H1 (cell line): Measurements from ENCODE around the gene DCHS1. TPM values are rescaled to one million over a fixed set of nuclear protein-coding genes. Genes with fewer than 3 reads are reported as not detected.
A peak's percentile ranks its signal among the peaks of the same experiment; 100 is the strongest.

ENCODE experiments used
- CTCF ChIA-PET: fragments of 300-600 bp; sonication (Branson Sonifier 250); formaldehyde crosslinking; loops from one replicate; lab custom pipeline; 2021; ENCODE audit not compliant: partially characterized antibody; lab: Charles Lee
- POLR2A ChIA-PET: fragments of 300-600 bp; sonication (Branson Sonifier 250); formaldehyde crosslinking; loops from one replicate; lab custom pipeline; 2021; ENCODE audit warnings: inconsistent platforms; ENCODE audit not compliant: partially characterized antibody; lab: Charles Lee
- DNase-seq, 2 experiments: peaks; one replicate each; pipeline versions ENCODE4 v3.0.0 to v3.0.0-alpha.2; 2010 to 2022; ENCODE audit warnings: low spot score in 2 of 2, low read depth in 1 of 2, mixed read lengths in 1 of 2
- FAIRE-seq: peaks from 2 replicates; lab custom pipeline; 2011; peaks lifted over from hg19 to GRCh38; lab: Jason Lieb, UNC
- H2AFZ ChIP-seq: 2 replicates; pipeline ENCODE4 v1.8.1; 2012; ENCODE audit warnings: low read length, inconsistent platforms
- H2AK5ac ChIP-seq: 2 replicates; pipeline ENCODE4 v1.6.1; 2013; ENCODE audit warnings: low read depth, low read length
- H2BK120ac ChIP-seq: replicated peaks from 2 replicates; pipeline ENCODE3; 2013; ENCODE audit warnings: low read depth, low read length, inconsistent platforms
- H2BK12ac ChIP-seq: 2 replicates; pipeline ENCODE4 v1.6.1; 2013; ENCODE audit warnings: low read depth, low read length
- H2BK15ac ChIP-seq: 2 replicates; pipeline ENCODE4 v1.6.1; 2013; ENCODE audit warnings: low read length
- H2BK20ac ChIP-seq: 2 replicates; pipeline ENCODE4 v1.6.1; 2013; ENCODE audit warnings: low read length
- H2BK5ac ChIP-seq: 2 replicates; pipeline ENCODE4 v1.6.1; 2013; ENCODE audit warnings: low read depth, low read length
- H3K14ac ChIP-seq: 2 replicates; pipeline ENCODE4 v1.6.1; 2013; ENCODE audit warnings: inconsistent platforms; ENCODE audit not compliant: insufficient read length
- H3K18ac ChIP-seq: 2 replicates; pipeline ENCODE4 v1.6.1; 2013; ENCODE audit warnings: low read length; ENCODE audit errors: extremely low read depth
- H3K23ac ChIP-seq: 2 replicates; pipeline ENCODE4 v1.6.1; 2013; ENCODE audit warnings: inconsistent platforms; ENCODE audit not compliant: insufficient read length
- H3K23me2 ChIP-seq: 2 replicates; pipeline ENCODE4 v1.6.1; 2013; ENCODE audit warnings: low read depth, low read length
- H3K27ac ChIP-seq: 2 replicates; pipeline ENCODE4 v1.6.1; 2011; ENCODE audit warnings: low read depth, low read length, inconsistent platforms
- H3K27me3 ChIP-seq, 4 experiments: replicated peaks in 1 of 4; 1 replicate in 1 of 4; 2 replicates in 3 of 4; pipeline versions ENCODE4 v1.6.1 to v1.8.1; 2011 to 2013; ENCODE audit warnings: low read length in 3 of 4, mild to moderate bottlenecking in 3 of 4, inconsistent platforms in 2 of 4, mixed read lengths in 2 of 4, moderate library complexity in 1 of 4; ENCODE audit not compliant: control insufficient read depth in 3 of 4, insufficient read depth in 3 of 4; ENCODE audit errors: extremely low read depth in 1 of 4
- H3K36me3 ChIP-seq, 4 experiments: 2 replicates each; pipeline versions ENCODE4 v1.6.1 to v1.8.1; 2011 to 2013; ENCODE audit warnings: mild to moderate bottlenecking in 4 of 4, low read length in 3 of 4, moderate library complexity in 2 of 4, control low read depth in 1 of 4, inconsistent platforms in 1 of 4; ENCODE audit not compliant: insufficient read depth in 4 of 4, control insufficient read depth in 2 of 4
- H3K4ac ChIP-seq: replicated peaks from 2 replicates; pipeline ENCODE3; 2013; ENCODE audit warnings: low read length, low read depth, mixed read lengths, inconsistent platforms; ENCODE audit not compliant: insufficient read length
- H3K4me1 ChIP-seq, 4 experiments: replicated peaks in 1 of 4; 1 replicate in 1 of 4; 2 replicates in 3 of 4; pipeline versions ENCODE4 v1.6.1 to v1.8.1; 2011 to 2013; ENCODE audit warnings: low read length in 3 of 4, inconsistent platforms in 2 of 4, mixed read lengths in 1 of 4; ENCODE audit not compliant: insufficient read depth in 4 of 4, control insufficient read depth in 3 of 4
- H3K4me2 ChIP-seq, 2 experiments: 2 replicates each; pipeline versions ENCODE4 v1.6.1 to v1.8.1; 2011 to 2013; ENCODE audit warnings: low read depth in 2 of 2, low read length in 2 of 2, control low read depth in 1 of 2, inconsistent platforms in 1 of 2, mild to moderate bottlenecking in 1 of 2; ENCODE audit not compliant: insufficient read depth in 1 of 2
- H3K4me3 ChIP-seq, 4 experiments: fragments of 200-600, 300-600 bp in 1 of 4; sonication (generic), shearing (Covaris generic), sonication (Bioruptor Twin) in 1 of 4; 2 replicates each; pipeline versions ENCODE4 v1.5.1 to v1.8.1; 2011 to 2016; ENCODE audit warnings: low read length in 4 of 4, low read depth in 3 of 4, control low read depth in 2 of 4, inconsistent platforms in 2 of 4, mild to moderate bottlenecking in 2 of 4, mixed read lengths in 1 of 4, moderate library complexity in 1 of 4; ENCODE audit not compliant: insufficient read depth in 2 of 4; ENCODE audit errors: extremely low read depth in 1 of 4
- H3K56ac ChIP-seq: replicated peaks from 2 replicates; pipeline ENCODE3; 2013; ENCODE audit warnings: low read depth, mild to moderate bottlenecking, mixed read lengths, low read length, inconsistent platforms; ENCODE audit not compliant: insufficient read length
- H3K79me1 ChIP-seq: 2 replicates; pipeline ENCODE4 v1.6.1; 2013; ENCODE audit warnings: low read depth, low read length, control low read depth
- H3K79me2 ChIP-seq, 2 experiments: 2 replicates each; pipeline versions ENCODE4 v1.6.1 to v1.8.1; 2012 to 2013; ENCODE audit warnings: low read length in 2 of 2, mild to moderate bottlenecking in 2 of 2, inconsistent platforms in 1 of 2; ENCODE audit not compliant: insufficient read depth in 2 of 2, control insufficient read depth in 1 of 2
- H3K9ac ChIP-seq, 4 experiments: replicated peaks in 1 of 4; 1 replicate in 1 of 4; 2 replicates in 3 of 4; pipeline versions ENCODE4 v1.6.1 to v1.8.1; 2011 to 2013; ENCODE audit warnings: low read depth in 3 of 4, low read length in 3 of 4, control low read depth in 2 of 4, mild to moderate bottlenecking in 2 of 4, moderate library complexity in 2 of 4, inconsistent platforms in 1 of 4; ENCODE audit errors: extremely low read depth in 1 of 4
- H3K9me3 ChIP-seq, 2 experiments: 2 replicates each; pipeline versions ENCODE4 v1.6.1 to v1.8.1; 2012 to 2013; ENCODE audit warnings: mild to moderate bottlenecking in 2 of 2, moderate library complexity in 2 of 2, control low read depth in 1 of 2, inconsistent platforms in 1 of 2, low read depth in 1 of 2, low read length in 1 of 2, mixed read lengths in 1 of 2; ENCODE audit not compliant: insufficient read depth in 2 of 2
- H4K20me1 ChIP-seq, 2 experiments: replicated peaks in 1 of 2; 2 replicates each; pipeline versions ENCODE3 to v1.8.1; 2011 to 2013; ENCODE audit warnings: inconsistent platforms in 2 of 2, low read length in 2 of 2, mild to moderate bottlenecking in 1 of 2; ENCODE audit not compliant: insufficient read depth in 2 of 2, control insufficient read depth in 1 of 2
- H4K5ac ChIP-seq: 2 replicates; pipeline ENCODE4 v1.6.1; 2013; ENCODE audit warnings: low read length, low read depth, mixed read lengths, inconsistent platforms; ENCODE audit not compliant: insufficient read length
- H4K8ac ChIP-seq: 2 replicates; pipeline ENCODE4 v1.8.0; 2013; ENCODE audit warnings: mild to moderate bottlenecking, moderate library complexity, low read length, inconsistent platforms; ENCODE audit not compliant: insufficient read depth; ENCODE audit errors: extremely low read depth
- H4K91ac ChIP-seq: replicated peaks from 2 replicates; pipeline ENCODE3; 2013; ENCODE audit warnings: low read length, mixed read lengths, inconsistent platforms; ENCODE audit not compliant: insufficient read length
- BACH1 ChIP-seq: IDR thresholded peaks from 2 replicates; pipeline ENCODE4 v1.6.1; 2012; ENCODE audit warnings: low read length, improper control_type of control experiment
- BCL11A ChIP-seq, 2 experiments: IDR thresholded peaks; one replicate each; pipeline ENCODE4 v1.6.1; 2011; ENCODE audit warnings: low read depth in 2 of 2, low read length in 2 of 2, mild to moderate bottlenecking in 2 of 2
- EP300 ChIP-seq, 2 experiments: IDR thresholded peaks; 1 replicate in 1 of 2; 2 replicates in 1 of 2; pipeline ENCODE4 v1.6.1; 2011 to 2012; ENCODE audit warnings: low read depth in 2 of 2, low read length in 2 of 2, mild to moderate bottlenecking in 2 of 2, borderline replicate concordance in 1 of 2, inconsistent platforms in 1 of 2, moderate library complexity in 1 of 2
- GABPA ChIP-seq: IDR thresholded peaks from 2 replicates; pipeline ENCODE4 v1.6.1; 2011; ENCODE audit warnings: mild to moderate bottlenecking, low read length, moderate library complexity, borderline replicate concordance; ENCODE audit not compliant: insufficient read depth
- NANOG ChIP-seq: IDR thresholded peaks from 2 replicates; pipeline ENCODE4 v1.6.1; 2011; ENCODE audit warnings: low read length, low read depth, mild to moderate bottlenecking, inconsistent platforms; ENCODE audit not compliant: insufficient read depth, poor library complexity, severe bottlenecking
- RBBP5 ChIP-seq: IDR thresholded peaks from 2 replicates; pipeline ENCODE4 v1.7.1; 2012; ENCODE audit warnings: low read depth, mild to moderate bottlenecking, inconsistent platforms, low read length, moderate library complexity, borderline replicate concordance
- SIN3A ChIP-seq, 2 experiments: IDR thresholded peaks in 1 of 2; conservative IDR thresholded peaks in 1 of 2; 2 replicates each; pipeline ENCODE4 v1.6.1; 2011 to 2012; ENCODE audit warnings: low read length in 2 of 2, improper control_type of control experiment in 1 of 2, low read depth in 1 of 2, mild to moderate bottlenecking in 1 of 2
- TCF12 ChIP-seq: IDR thresholded peaks from 2 replicates; pipeline ENCODE4 v1.6.1; 2011; ENCODE audit warnings: low read depth, mild to moderate bottlenecking, low read length
- WGBS, 2 experiments: shearing (Covaris generic) in 1 of 2; methylation state at CpG; one replicate each; pipeline versions ENCODE4 v1.1.6 to v1.1.7; 2013 to 2015; ENCODE audit warnings: low lambda C conversion rate in 2 of 2, mixed read lengths in 2 of 2, inconsistent platforms in 1 of 2, low coverage in 1 of 2, missing lambda C conversion rate in 1 of 2; ENCODE audit not compliant: insufficient replicate concordance in 2 of 2, insufficient coverage in 1 of 2, insufficient read length in 1 of 2; ENCODE audit errors: extremely low coverage in 1 of 2, missing lambda C conversion rate in 1 of 2; 5-methylcytosine and 5-hydroxymethylcytosine counted together
- polyA plus RNA-seq, 7 experiments: library from polyadenylated mRNA; depleted of rRNA in 3 of 7; stranded (reverse) in 5 of 7; unstranded in 2 of 7; fragments of >200 nt in 5 of 7; fragments of 200-250 nt in 2 of 7; gene quantifications; 1 replicate in 5 of 7; 2 replicates in 1 of 7; 4 replicates in 1 of 7; pipeline versions ENCODE4 v1.2.1 to v1.2.3, GENCODE V29; 2011 to 2013; ENCODE audit warnings: missing spikeins in 2 of 7, mixed read lengths in 2 of 7
- total RNA-seq: library from RNA; stranded (reverse); fragmentation: NEBNext Ultra II Directional; extraction: Animal tissue kit (Norgen Biotek cat#: 25700); gene quantifications from 2 replicates; pipeline ENCODE4 v1.2.1, GENCODE V29; 2021

DCHS1 gene
- total and polyA plus RNA-seq, 2 of the 8 experiments (the other 6 are each of a cell fraction or from before 2014, with no cell fraction given), result 8.2 to 10.5 TPM

GRCh38 chr11:6654281-6655019 is 1.2 kb downstream of the DCHS1 start:
- no peak overlapping the region for H3K14ac ChIP-seq
- 76% methylated on average over 9 of the region's 9 CpGs; no CpG with 5 or more reads in 1 of the 2 experiments for WGBS, 2 experiments
- TF ChIP-seq NANOG (no peak), EP300 (IDR thresholded peaks at IDR 0.05; ENCODE audit: borderline replicate concordance in 1 of 2, low read depth in 2 of 2, low read length in 2 of 2) (no peak), GABPA (no peak), BACH1 (no peak), SIN3A (conservative IDR thresholded peaks at IDR 0.05 in 1 of 2, IDR thresholded peaks at IDR 0.05 in 1 of 2; ENCODE audit: low read depth in 1 of 2, low read length in 2 of 2) (no peak), TCF12 (no peak), RBBP5 (no peak), BCL11A (IDR thresholded peaks at IDR 0.05; ENCODE audit: low read depth in 2 of 2, low read length in 2 of 2) (no peak)
- H2BK20ac ChIP-seq, result no peak overlapping the region; the same call in 1 of the 2 replicates
- H4K8ac ChIP-seq, result peak overlapping the region; percentile 38
- DNase-seq, result peak in 1 of 2 experiments; percentile 29
- peaks cover 0 to 7% (median 6%) of the 10 kb centered on the region in 4 experiments; a peak in 4 of 7 replicates for H3K4me1 ChIP-seq
- ChIA-PET CTCF (interaction anchor here (1.1 to 1.4 kb wide), 2 partner anchors 11 to 124 kb away, joined by 3 read pairs; no protein-coding TSS in a partner anchor), POLR2A (interaction anchor here (1.1 to 1.3 kb wide), 2 partner anchors 26 to 50 kb away, joined by 3 to 4 read pairs; partner anchors contain the start of gene ILK)
- H3K79me1 ChIP-seq, result no peaks in the 10 kb centered on the region
- H2BK120ac ChIP-seq, result no peak overlapping the region
- H3K4ac ChIP-seq, result no peak overlapping the region
- H2AK5ac ChIP-seq, result peak overlapping the region; percentile 33; the same call in 1 of the 2 replicates
- peaks cover 1 to 36% (median 32%) of the 10 kb centered on the region in 4 experiments for H3K27me3 ChIP-seq
- no peak overlapping the region for H3K23ac ChIP-seq
- H2BK12ac ChIP-seq, result 0 out of 2 replicates have a peak overlapping the region, but pooled peaks have one; percentile 42
- no peak overlapping the region for H3K27ac ChIP-seq
- H3K18ac ChIP-seq, result no peak overlapping the region
- H2AFZ ChIP-seq, result no peak overlapping the region
- no peaks in the 10 kb centered on the region for H3K36me3 ChIP-seq
- no peak overlapping the region for H3K56ac ChIP-seq
- H4K5ac ChIP-seq, result no peak overlapping the region
- no peak for FAIRE-seq
- H3K23me2 ChIP-seq, result peaks cover 9% of the 10 kb centered on the region
- no peak overlapping the region for H2BK15ac ChIP-seq
- H3K79me2 ChIP-seq, result no peaks in the 10 kb centered on the region
- peak overlapping the region; percentile 83 to 92; a peak in 3 of 4 replicates for H3K4me2 ChIP-seq
- no peak overlapping the region for H4K91ac ChIP-seq
- peaks cover 0 to 3% of the 10 kb centered on the region in 2 experiments for H4K20me1 ChIP-seq
- no peak overlapping the region for H2BK5ac ChIP-seq
- H3K4me3 ChIP-seq, result peak overlapping the region in 2 of 4 experiments; percentile 58 to 65; a peak in 2 of 8 replicates
- H3K9ac ChIP-seq, result no peak overlapping the region; a peak in 1 of 7 replicates
- no peaks in the 10 kb centered on the region for H3K9me3 ChIP-seq
